Testis (tissue), 3 donors: Measurements from ENCODE around the gene UBE4A. TPM values are rescaled to one million over a fixed set of nuclear protein-coding genes. Genes with fewer than 3 reads are reported as not detected.

Experiments used
- DNase-seq: peaks from one replicate; pipeline ENCODE4 v3.0.0-alpha.2; 2019
- H3K27ac ChIP-seq, 2 donors: fragments of 200-600 bp; sonication (generic); one replicate each; pipeline ENCODE4 v1.5.1; 2019
- H3K27me3 ChIP-seq: fragments of 200-600 bp; sonication (generic); one replicate; pipeline ENCODE4 v1.5.1; 2019
- H3K36me3 ChIP-seq: fragments of 200-600 bp; sonication (generic); one replicate; pipeline ENCODE4 v1.5.1; 2017; ENCODE audit warnings: low read depth; ENCODE audit errors: missing control alignments
- H3K4me1 ChIP-seq: fragments of 200-600 bp; sonication (generic); one replicate; pipeline ENCODE4 v1.5.1; 2019
- H3K4me3 ChIP-seq, 2 donors: fragments of 200-600 bp; sonication (generic); one replicate each; pipeline ENCODE4 v1.5.1; 2017 to 2019
- H3K9me3 ChIP-seq: fragments of 200-600 bp; sonication (generic); one replicate; pipeline ENCODE4 v1.5.1; 2017
- CTCF ChIP-seq, 3 experiments: fragments of 450-650 bp in 2 of 3; fragments of 200-600 bp in 1 of 3; sonication (generic) in 1 of 3; IDR thresholded peaks; one replicate each; pipeline ENCODE4 v1.5.1; 2016 to 2019; ENCODE audit warnings: antibody characterized with exemption in 3 of 3, mild to moderate bottlenecking in 2 of 3, moderate library complexity in 1 of 3
- POLR2A ChIP-seq: fragments of 450-650 bp; IDR thresholded peaks from one replicate; pipeline ENCODE4 v1.6.1; 2017; ENCODE audit warnings: antibody characterized with exemption, mild to moderate bottlenecking, moderate library complexity
- WGBS, 2 donors: methylation state at CpG; one replicate each; pipeline ENCODE4 v1.1.5; 2018; 5-methylcytosine and 5-hydroxymethylcytosine counted together
- intact Hi-C: fragments of 100-400 bp; cut with DNase I; formaldehyde crosslinking; loops from one replicate; pipeline ENCODE4 v1.15.1; 2023; ENCODE audit warnings: low total_unique reads
- polyA plus RNA-seq: library from polyadenylated mRNA; stranded (reverse); fragments of 350-450 nt; fragmentation: Illumina TruSeq; extraction: RNeasy Lipid Tissue Mini Kit (QIAGEN cat#74804); gene quantifications from one replicate; pipeline ENCODE4 v1.2.3, GENCODE V29; 2014; ENCODE audit warnings: low read depth, low replicate concordance; ENCODE audit not compliant: insufficient read depth
- total RNA-seq, 2 donors: library from RNA; depleted of rRNA; stranded (reverse); fragments of >200 nt; gene quantifications; one replicate each; pipeline ENCODE4 v1.2.3, GENCODE V29; 2016

UBE4A gene
- total and polyA plus RNA-seq, 3 donors from 2014 or later = 36.6 to 58.4 (median 54.8) TPM

- H3K36me3 ChIP-seq = no peaks in the 10 kb centered on the region
- no peaks in the 10 kb centered on the region for H3K9me3 ChIP-seq
- 68 to 73% methylated on average over 1 of the region's 1 CpG for WGBS, 2 donors
- intact Hi-C loops = no loop called here
- H3K4me1 ChIP-seq = peaks cover 7% of the 10 kb centered on the region
- H3K27ac ChIP-seq = no peak overlapping the region
- TF ChIP-seq POLR2A (no peak), CTCF (IDR thresholded peaks at IDR 0.05) (no peak)
- H3K27me3 ChIP-seq = no peaks in the 10 kb centered on the region
- no peak for DNase-seq
- no peak overlapping the region for H3K4me3 ChIP-seq
Measured at GRCh38 chr11:118319337-118319707, 40.1 kb upstream of the UBE4A start.

- TF ChIP-seq CTCF (IDR thresholded peaks at IDR 0.05) = no peak
- no peak for TF ChIP-seq POLR2A
- WGBS, 2 donors = 97% methylated on average over 3 of the region's 3 CpGs
- Histone ChIP-seq H3K27me3 (no peaks in the 10 kb centered on the region), H3K36me3 (no peaks in the 10 kb centered on the region), H3K4me3 (no peak overlapping the region), H3K4me1 (peaks cover 7% of the 10 kb centered on the region), H3K9me3 (no peaks in the 10 kb centered on the region), H3K27ac (no peak overlapping the region)
- DNase-seq = no peak
- intact Hi-C loops = no loop called here
Measured at GRCh38 chr11:118320515-118320914, 38.9 kb upstream of the UBE4A start.

- Histone ChIP-seq H3K4me3 (no peak overlapping the region), H3K27ac (no peak overlapping the region), H3K4me1 (peaks cover 5% of the 10 kb centered on the region), H3K27me3 (no peaks in the 10 kb centered on the region), H3K9me3 (no peaks in the 10 kb centered on the region), H3K36me3 (no peaks in the 10 kb centered on the region)
- TF ChIP-seq CTCF (IDR thresholded peaks at IDR 0.05) (no peak), POLR2A (no peak)
- no peak for DNase-seq
- intact Hi-C loops = no loop called here
- WGBS, 2 donors = 90 to 92% methylated on average over 5 of the region's 5 CpGs
Measured at GRCh38 chr11:118321386-118322082, 37.9 kb upstream of the UBE4A start.

GRCh38 chr11:118322721-118323120 is 36.7 kb upstream of the UBE4A start:
- no peak for DNase-seq
- WGBS, 2 donors = 94 to 96% methylated on average over 19 of the region's 19 CpGs
- TF ChIP-seq POLR2A (no peak), CTCF (IDR thresholded peaks at IDR 0.05) (no peak)
- H3K4me1 ChIP-seq = no peaks in the 10 kb centered on the region
- no peak overlapping the region for H3K4me3 ChIP-seq
- no peaks in the 10 kb centered on the region for H3K36me3 ChIP-seq
- H3K9me3 ChIP-seq = no peaks in the 10 kb centered on the region
- no peaks in the 10 kb centered on the region for H3K27me3 ChIP-seq
- no peak overlapping the region for H3K27ac ChIP-seq
- intact Hi-C loops = no loop called here

GRCh38 chr11:118325283-118325682 is 34.1 kb upstream of the UBE4A start:
- intact Hi-C loops = no loop called here
- H3K4me3 ChIP-seq = no peak overlapping the region
- TF ChIP-seq POLR2A (no peak), CTCF (IDR thresholded peaks at IDR 0.05) (no peak)
- no peaks in the 10 kb centered on the region for H3K36me3 ChIP-seq
- H3K4me1 ChIP-seq = no peaks in the 10 kb centered on the region
- no peak overlapping the region for H3K27ac ChIP-seq
- no peak for DNase-seq
- no peaks in the 10 kb centered on the region for H3K9me3 ChIP-seq
- no peaks in the 10 kb centered on the region for H3K27me3 ChIP-seq
